ENCODE results near the gene REXO5.
"Not testable (repeated sequence)": the region's sequence is repeated elsewhere in the genome, so short reads cannot be mapped to it uniquely, and the experiment has no call there.

- TF ChIP-seq CTCF, POLR2A, EP300 (IDR thresholded peaks at IDR 0.05): not testable (repeated sequence)
- TF ChIP-seq POLR2AphosphoS5 (IDR thresholded peaks at IDR 0.05) = peak in 1 of 3 donors; percentile 2
Measured at GRCh38 chr16:20805684-20806167, 601 bp upstream of the REXO5 start.

Data from stomach (tissue), 4 donors.